ENCODE data around the gene PTTG1IP.

Gene PTTG1IP

GRCh38 chr21:44903050-44903685 lies 29.7 kb upstream of the PTTG1IP start:
- H3K4me3 ChIP-seq (ENCODE audit: low read depth, low read length), result no peak overlapping the region
- no peak for DNase-seq (ENCODE audit: low read depth)
- TF ChIP-seq CTCF (conservative IDR thresholded peaks at IDR 0.05; ENCODE audit: low read depth, low read length), result no peak

- TF ChIP-seq CTCF (conservative IDR thresholded peaks at IDR 0.05; ENCODE audit: low read depth, low read length), result no peak
- no peak for DNase-seq (ENCODE audit: low read depth)
- no peak overlapping the region for H3K4me3 ChIP-seq (ENCODE audit: low read depth, low read length)
These were observed 29.0 kb upstream of the PTTG1IP start for GRCh38 chr21:44902268-44903049.

GRCh38 chr21:44901391-44902074 lies 28.0 kb upstream of the PTTG1IP start:
- no peak for DNase-seq (ENCODE audit: low read depth)

GRCh38 chr21:44900559-44901251 lies 27.2 kb upstream of the PTTG1IP start:
- no peak for TF ChIP-seq CTCF (conservative IDR thresholded peaks at IDR 0.05; ENCODE audit: low read depth, low read length)
- H3K4me3 ChIP-seq (ENCODE audit: low read depth, low read length), result no peak overlapping the region
- DNase-seq (ENCODE audit: low read depth), result no peak

More at GRCh38 chr21:44901391-44902074, 28.0 kb upstream of the PTTG1IP start:
- H3K4me3 ChIP-seq (ENCODE audit: low read depth, low read length), result no peak overlapping the region
- no peak for TF ChIP-seq CTCF (conservative IDR thresholded peaks at IDR 0.05; ENCODE audit: low read depth, low read length)

GRCh38 chr21:44899768-44900558 lies 26.5 kb upstream of the PTTG1IP start:
- no peak overlapping the region for H3K4me3 ChIP-seq (ENCODE audit: low read depth, low read length)
- no peak for DNase-seq (ENCODE audit: low read depth)
- no peak for TF ChIP-seq CTCF (conservative IDR thresholded peaks at IDR 0.05; ENCODE audit: low read depth, low read length)

Measured in choroid plexus epithelial cell (primary cell).